Vagina (tissue), 2 donors: ENCODE data around the gene FBXL17. TPM values are rescaled to one million over a fixed set of nuclear protein-coding genes. Genes with fewer than 3 reads are reported as not detected.

Experiments used
- DNase-seq, 2 donors: peaks; one replicate each; pipeline ENCODE4 v3.0.0-alpha.2; 2017; ENCODE audit errors: extremely low spot score in 2 of 2
- H3K27ac ChIP-seq: fragments of 200-600 bp; sonication (generic); one replicate; pipeline ENCODE4 v1.5.1; 2019
- H3K27me3 ChIP-seq: fragments of 200-600 bp; sonication (generic); one replicate; pipeline ENCODE4 v1.5.1; 2019
- H3K36me3 ChIP-seq, 2 donors: fragments of 200-600 bp; sonication (generic); one replicate each; pipeline ENCODE4 v1.5.1; 2017 to 2019
- H3K4me1 ChIP-seq: fragments of 200-600 bp; sonication (generic); one replicate; pipeline ENCODE4 v1.5.1; 2019
- H3K4me3 ChIP-seq, 2 donors: fragments of 200-600 bp; sonication (generic); 1 replicate in 1 of 2; 2 replicates in 1 of 2; pipeline ENCODE4 v1.5.1; 2016 to 2019
- H3K9me3 ChIP-seq: fragments of 200-600 bp; sonication (generic); one replicate; pipeline ENCODE4 v1.5.1; 2019
- CTCF ChIP-seq, 3 experiments: fragments of 450-650 bp in 2 of 3; fragments of 200-600 bp in 1 of 3; sonication (generic) in 1 of 3; IDR thresholded peaks; one replicate each; pipeline ENCODE4 v1.5.1; 2017 to 2019; ENCODE audit warnings: antibody characterized with exemption in 3 of 3, mild to moderate bottlenecking in 2 of 3, moderate library complexity in 2 of 3
- POLR2A ChIP-seq, 2 donors: fragments of 450-650 bp; IDR thresholded peaks; one replicate each; pipeline ENCODE4 v1.6.1; 2017; ENCODE audit warnings: antibody characterized with exemption in 2 of 2, mild to moderate bottlenecking in 2 of 2, moderate library complexity in 2 of 2
- POLR2AphosphoS5 ChIP-seq, 2 donors: sonication (generic); formaldehyde crosslinking; IDR thresholded peaks; one replicate each; pipeline ENCODE4 v1.9.0; 2017; ENCODE audit warnings: antibody characterized with exemption in 2 of 2, mild to moderate bottlenecking in 2 of 2, low read depth in 1 of 2; ENCODE audit not compliant: insufficient read depth in 1 of 2
- intact Hi-C: fragments of 100-400 bp; cut with DNase I; formaldehyde crosslinking; loops from one replicate; pipeline ENCODE4 v1.15.1; 2023
- total RNA-seq: library from RNA; depleted of rRNA; stranded (reverse); fragments of >200 nt; gene quantifications from one replicate; pipeline ENCODE4 v1.2.3, GENCODE V29; 2016

FBXL17 gene
- total RNA-seq, 1 donor from 2014 or later = 15.0 TPM

GRCh38 chr5:108118813-108119514, 262.9 kb downstream of the FBXL17 start:
- Histone ChIP-seq H3K9me3 (no peaks in the 10 kb centered on the region), H3K36me3 (no peaks in the 10 kb centered on the region), H3K4me3 (no peak overlapping the region), H3K27me3 (no peaks in the 10 kb centered on the region), H3K27ac (no peak overlapping the region), H3K4me1 (no peaks in the 10 kb centered on the region)
- no peak for DNase-seq
- TF ChIP-seq POLR2AphosphoS5 (IDR thresholded peaks at IDR 0.05; ENCODE audit: insufficient read depth in 1 of 2, low read depth in 1 of 2) (no peak), CTCF (IDR thresholded peaks at IDR 0.05) (no peak), POLR2A (IDR thresholded peaks at IDR 0.05) (no peak)
- intact Hi-C loops = no loop called here

GRCh38 chr5:108115673-108116072, 266.2 kb downstream of the FBXL17 start:
- intact Hi-C loops = no loop called here

GRCh38 chr5:108113950-108114349, 267.9 kb downstream of the FBXL17 start:
- Histone ChIP-seq H3K36me3 (no peaks in the 10 kb centered on the region), H3K4me3 (no peak overlapping the region), H3K9me3 (no peaks in the 10 kb centered on the region), H3K27ac (no peak overlapping the region), H3K4me1 (no peaks in the 10 kb centered on the region), H3K27me3 (no peaks in the 10 kb centered on the region)
- TF ChIP-seq POLR2A (IDR thresholded peaks at IDR 0.05) = no peak
- TF ChIP-seq CTCF (IDR thresholded peaks at IDR 0.05) = no peak
- TF ChIP-seq POLR2AphosphoS5 (IDR thresholded peaks at IDR 0.05; ENCODE audit: insufficient read depth in 1 of 2, low read depth in 1 of 2) = no peak
- intact Hi-C loops = no loop called here
- DNase-seq = no peak

More at GRCh38 chr5:108115673-108116072, 266.2 kb downstream of the FBXL17 start:
- Histone ChIP-seq H3K36me3 (no peaks in the 10 kb centered on the region), H3K4me3 (no peak overlapping the region), H3K27me3 (no peaks in the 10 kb centered on the region), H3K4me1 (no peaks in the 10 kb centered on the region), H3K27ac (no peak overlapping the region), H3K9me3 (no peaks in the 10 kb centered on the region)
- TF ChIP-seq POLR2A (IDR thresholded peaks at IDR 0.05) (no peak), CTCF (IDR thresholded peaks at IDR 0.05) (no peak), POLR2AphosphoS5 (IDR thresholded peaks at IDR 0.05; ENCODE audit: insufficient read depth in 1 of 2, low read depth in 1 of 2) (no peak)
- DNase-seq = no peak

GRCh38 chr5:108111736-108112135, 270.2 kb downstream of the FBXL17 start:
- H3K4me3 ChIP-seq = no peak overlapping the region
- no peaks in the 10 kb centered on the region for H3K4me1 ChIP-seq
- H3K36me3 ChIP-seq = no peaks in the 10 kb centered on the region
- no peaks in the 10 kb centered on the region for H3K9me3 ChIP-seq
- DNase-seq = no peak
- intact Hi-C loops = no loop called here
- no peaks in the 10 kb centered on the region for H3K27me3 ChIP-seq
- TF ChIP-seq CTCF (IDR thresholded peaks at IDR 0.05) (no peak), POLR2A (IDR thresholded peaks at IDR 0.05) (no peak), POLR2AphosphoS5 (IDR thresholded peaks at IDR 0.05; ENCODE audit: insufficient read depth in 1 of 2, low read depth in 1 of 2) (no peak)
- H3K27ac ChIP-seq = no peak overlapping the region

- Histone ChIP-seq H3K4me1 (no peaks in the 10 kb centered on the region), H3K4me3 (no peak overlapping the region), H3K27ac (no peak overlapping the region), H3K9me3 (no peaks in the 10 kb centered on the region), H3K36me3 (no peaks in the 10 kb centered on the region), H3K27me3 (no peaks in the 10 kb centered on the region)
- intact Hi-C loops = no loop called here
- TF ChIP-seq CTCF (IDR thresholded peaks at IDR 0.05) = no peak
- no peak for TF ChIP-seq POLR2A (IDR thresholded peaks at IDR 0.05)
- no peak for TF ChIP-seq POLR2AphosphoS5 (IDR thresholded peaks at IDR 0.05; ENCODE audit: insufficient read depth in 1 of 2, low read depth in 1 of 2)
- DNase-seq = no peak
These were observed 272.8 kb downstream of the FBXL17 start for GRCh38 chr5:108109059-108109458.
